ENCODE results near the gene FBXO7.

Gene FBXO7

DNA sequence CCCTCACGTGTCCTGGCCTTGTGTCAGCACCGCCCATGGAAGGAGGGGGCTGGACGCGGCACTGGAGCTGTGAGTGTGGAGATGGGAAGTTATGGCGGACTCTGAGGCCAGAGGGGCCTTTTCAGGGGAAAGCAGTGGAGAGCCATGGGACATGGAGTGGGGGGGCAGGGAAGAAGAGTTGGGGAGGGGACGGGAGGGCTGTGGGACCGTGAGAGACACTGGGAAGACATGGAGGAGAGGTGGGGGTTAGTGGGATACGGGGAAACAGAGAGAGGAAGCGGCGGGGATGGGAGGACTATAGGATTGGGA is 58.2 kb downstream of the FBXO7 start:
- DNase-seq: no peak

DNA sequence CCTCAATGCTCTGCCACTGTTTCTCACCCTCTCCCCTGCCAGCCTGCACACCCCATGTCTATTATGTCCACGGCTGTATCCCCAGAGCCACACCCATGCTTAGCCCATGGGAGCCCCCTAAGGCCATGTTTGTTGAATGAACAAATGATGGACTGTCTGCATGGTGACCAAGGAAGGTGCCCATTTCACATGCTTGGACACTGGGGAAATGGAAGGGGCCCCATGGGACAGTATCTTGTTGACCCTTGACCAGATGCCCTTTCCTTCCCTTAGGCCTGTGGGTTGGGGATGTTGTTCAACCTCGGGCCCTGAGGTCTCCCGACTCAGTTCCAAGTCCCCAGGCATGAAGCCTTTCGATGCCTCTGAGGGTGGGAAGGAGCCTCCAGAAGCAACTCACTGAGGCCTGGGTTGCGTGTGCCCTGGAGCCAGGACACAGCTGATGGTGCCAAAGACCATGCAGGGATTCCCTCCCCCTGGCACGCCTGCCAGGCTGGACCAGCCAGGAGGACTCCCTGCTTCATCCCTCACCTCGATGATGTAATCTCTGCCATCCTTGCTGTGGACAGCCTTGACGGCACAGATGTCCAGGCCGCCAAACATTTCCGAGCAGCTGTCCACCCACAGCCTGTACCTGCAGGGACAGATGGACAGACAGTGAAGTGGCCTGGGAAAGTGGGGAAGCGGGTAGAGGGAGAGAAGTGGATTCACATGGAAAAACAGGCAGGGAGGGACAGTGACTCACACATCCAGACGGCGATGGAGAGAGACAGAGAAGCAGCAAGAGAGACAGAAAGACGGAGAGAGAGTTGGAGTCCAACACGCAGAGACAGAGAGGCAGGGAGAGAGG is 58.9 kb downstream of the FBXO7 start:
- DNase-seq: no peak

DNA sequence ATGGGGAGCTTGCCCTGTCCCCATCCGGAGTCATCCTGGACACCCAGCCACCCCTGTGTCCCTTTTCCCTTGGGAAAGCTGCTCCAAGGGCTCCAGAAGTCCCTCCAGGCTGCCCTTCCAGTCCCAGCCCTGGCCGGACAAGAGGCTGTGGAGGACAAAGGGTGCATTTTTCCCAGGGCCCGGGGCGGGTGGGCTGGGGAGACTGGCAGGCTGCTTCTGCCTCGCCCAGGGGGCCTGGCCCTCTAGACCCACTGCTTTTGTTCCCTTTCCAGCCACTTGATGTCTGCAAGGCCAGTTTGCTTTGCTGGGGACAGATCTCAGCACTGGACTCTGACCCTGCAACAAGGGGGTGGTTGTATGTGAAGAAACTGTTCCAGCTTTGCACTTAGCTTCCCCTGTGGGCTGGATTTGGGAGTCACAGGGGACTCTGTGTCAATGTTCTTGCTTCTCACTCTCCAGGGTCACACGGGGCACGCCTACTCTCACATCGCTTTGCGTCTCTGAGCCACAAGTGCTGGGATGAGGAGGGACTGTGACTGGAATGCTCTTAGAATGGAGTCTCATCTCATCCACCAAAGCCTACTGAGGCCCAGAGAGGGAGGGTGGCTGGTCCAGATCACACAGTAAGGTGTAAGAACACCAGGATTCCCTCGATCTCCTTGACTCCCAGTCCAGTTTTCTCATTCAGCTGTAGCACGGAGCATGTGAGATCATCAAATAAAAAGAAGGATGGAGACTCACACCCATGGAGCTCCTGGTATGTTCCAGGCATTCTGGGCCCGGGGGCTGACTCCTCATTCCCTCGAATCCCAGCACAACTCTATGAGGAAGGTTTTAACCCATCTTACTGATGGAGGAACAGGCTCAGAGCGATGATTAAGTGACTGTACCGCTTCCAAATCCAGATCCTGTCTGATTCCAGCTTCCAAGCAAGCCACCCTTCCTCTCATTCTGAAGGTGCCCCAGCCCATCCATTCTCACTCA is 59.9 kb downstream of the FBXO7 start:
- no peak for DNase-seq

DNA sequence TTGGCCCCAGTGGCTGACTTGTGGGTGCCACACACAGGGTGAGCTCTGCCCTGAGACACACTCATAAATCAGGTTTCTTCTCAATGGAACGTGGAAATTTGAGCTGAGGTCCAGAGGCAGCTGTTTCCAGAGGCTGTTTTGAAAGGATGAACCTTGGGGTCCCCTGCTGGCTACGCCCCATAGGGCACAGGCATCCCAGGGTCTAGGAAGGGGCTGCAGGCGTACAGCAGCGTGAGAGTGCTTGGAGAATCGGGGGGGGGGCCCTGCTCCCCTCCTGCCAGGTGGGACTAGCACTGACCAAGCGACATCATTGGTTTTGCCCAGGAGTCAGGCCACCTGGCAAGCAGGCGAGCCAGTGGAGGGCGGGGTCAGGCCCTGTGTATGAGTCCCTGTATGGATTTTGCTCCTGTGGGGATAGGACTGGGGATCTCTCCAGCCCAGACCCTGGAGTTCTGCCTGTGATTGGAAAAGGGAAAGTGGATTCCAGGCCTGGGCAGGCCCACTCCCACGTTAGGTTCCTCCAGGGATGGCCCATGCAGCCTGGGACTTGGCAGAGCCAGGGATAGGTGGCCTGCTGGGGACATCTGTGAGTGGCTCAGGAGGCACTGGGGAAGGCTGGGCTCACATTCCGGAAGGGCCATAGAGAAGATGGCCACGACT is 61.0 kb downstream of the FBXO7 start:
- DNase-seq: no peak

DNA sequence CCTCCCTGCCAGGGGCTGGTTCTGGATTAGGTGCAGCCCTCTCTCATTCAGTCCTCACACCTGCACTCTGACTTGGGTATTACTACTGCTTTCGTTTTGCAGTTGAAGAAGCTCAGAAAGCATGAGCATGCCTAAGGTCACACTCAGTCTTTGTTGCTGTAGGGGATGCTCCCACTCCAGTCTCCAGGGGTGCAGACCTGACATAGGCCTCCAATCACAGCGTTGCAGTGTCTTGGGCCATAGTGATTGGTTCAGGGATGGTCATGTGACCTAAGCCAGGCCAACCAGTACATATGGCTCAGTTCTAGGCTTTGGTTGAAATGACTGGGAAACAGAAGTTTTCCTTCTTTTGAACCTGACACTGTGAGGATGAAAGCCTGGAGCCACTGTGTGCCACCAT is 61.7 kb downstream of the FBXO7 start:
- DNase-seq: no peak

GRCh38 chr22:32538521-32538920 is 63.9 kb downstream of the FBXO7 start:
- DNase-seq: no peak

- DNase-seq: no peak
Observed at GRCh38 chr22:32539631-32540421, 65.2 kb downstream of the FBXO7 start.

- DNase-seq: no peak
Observed at GRCh38 chr22:32541481-32541880, 66.9 kb downstream of the FBXO7 start.

DNA sequence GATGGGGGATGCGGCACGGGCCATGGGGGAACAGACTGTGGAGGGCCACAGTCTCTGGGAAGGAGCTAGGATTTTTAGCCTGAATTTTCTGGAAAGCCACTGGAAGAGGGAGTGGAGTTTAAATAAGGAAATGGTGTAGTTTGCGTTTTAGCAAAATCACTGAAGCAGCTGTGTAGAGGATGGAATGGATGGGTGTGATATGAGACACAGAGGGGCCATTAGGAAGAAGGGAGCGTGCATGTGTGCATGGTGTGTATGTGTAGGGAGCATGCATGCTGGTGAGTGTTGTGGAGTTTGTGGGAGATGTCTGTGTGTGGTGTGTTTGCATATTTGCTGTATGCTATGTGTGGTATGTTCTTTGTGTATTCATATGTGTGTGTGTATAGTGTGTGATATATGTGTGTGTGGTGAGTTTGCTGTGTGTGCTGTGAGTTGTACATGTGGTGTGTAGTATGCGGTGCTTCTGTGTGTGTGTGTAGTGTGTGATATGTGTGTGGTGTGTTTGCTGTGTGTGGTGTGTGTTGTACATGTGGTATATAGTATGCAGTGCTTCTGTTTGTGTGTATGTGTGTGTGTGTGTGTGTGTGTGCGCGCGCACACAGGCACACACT is 67.6 kb downstream of the FBXO7 start:
- DNase-seq: no peak

GRCh38 chr22:32542677-32543357 is 68.2 kb downstream of the FBXO7 start:
- DNase-seq: no peak

DNA sequence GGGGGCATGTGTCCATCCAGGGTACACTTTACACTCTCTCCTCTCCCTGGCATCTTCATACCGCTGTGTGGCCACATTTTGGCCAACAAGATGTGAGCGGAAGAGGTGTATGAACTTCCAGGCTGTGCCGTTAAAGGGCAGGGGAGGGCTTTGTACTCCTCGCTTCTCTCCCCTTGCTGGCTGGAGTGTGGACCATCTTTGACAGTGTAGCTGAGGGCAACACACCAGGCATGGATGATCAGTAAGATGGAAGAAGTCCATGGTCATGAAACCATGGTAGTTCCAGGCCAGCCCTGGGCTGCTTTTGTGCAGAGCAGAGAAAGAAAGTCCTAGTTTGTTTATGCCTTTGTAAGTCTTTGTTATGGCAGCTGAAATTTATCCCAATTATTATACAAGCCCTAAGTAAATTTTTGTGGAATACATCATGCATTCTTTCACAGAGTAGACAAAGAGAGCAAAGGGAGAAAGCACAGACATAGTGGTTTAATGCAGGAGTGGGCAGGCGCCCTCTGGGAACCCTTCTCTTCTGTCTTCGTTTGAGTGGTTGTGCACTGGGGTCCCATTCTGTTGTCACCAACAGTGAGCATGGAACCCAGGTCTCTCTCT is 70.4 kb downstream of the FBXO7 start:
- no peak for DNase-seq

DNA sequence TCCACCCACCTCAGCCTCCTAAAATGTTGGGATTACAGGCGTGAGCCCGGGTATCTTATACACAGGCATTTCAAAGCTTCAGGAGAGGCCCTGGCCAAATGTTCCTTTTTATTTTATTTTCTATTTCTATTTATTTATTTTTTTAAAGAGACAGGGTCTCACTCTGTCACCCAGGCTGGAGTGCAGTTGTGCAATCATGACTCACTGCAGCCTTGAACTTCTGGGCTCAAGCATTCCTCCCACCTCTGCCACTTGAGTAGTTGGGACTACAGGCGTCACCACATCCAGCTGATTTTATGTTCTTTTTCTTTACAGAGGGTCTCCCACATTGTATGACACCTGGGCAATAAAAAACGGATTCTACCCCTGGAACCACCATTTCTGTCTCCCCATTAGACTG is 71.2 kb downstream of the FBXO7 start:
- no peak for DNase-seq

DNA sequence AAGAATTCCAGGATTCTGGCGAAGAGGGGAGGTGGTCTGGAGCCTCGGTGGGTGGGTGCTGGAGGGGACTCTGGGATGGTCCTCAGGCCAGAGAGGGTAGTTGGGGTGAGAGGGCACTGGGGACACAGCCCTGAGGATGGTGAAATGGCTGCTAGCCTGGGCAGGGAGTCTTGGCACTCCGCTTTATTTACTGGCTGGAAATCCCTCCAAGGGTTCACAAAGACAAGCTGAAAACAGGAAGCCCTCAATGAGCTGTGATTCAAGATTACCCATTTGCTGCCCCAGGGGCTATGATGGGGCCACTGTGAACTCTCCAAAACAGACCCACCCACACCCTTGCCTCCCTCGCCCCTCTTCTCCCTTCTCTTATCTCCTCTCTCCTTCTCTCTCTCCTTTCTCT is 71.9 kb downstream of the FBXO7 start:
- DNase-seq: no peak

DNA sequence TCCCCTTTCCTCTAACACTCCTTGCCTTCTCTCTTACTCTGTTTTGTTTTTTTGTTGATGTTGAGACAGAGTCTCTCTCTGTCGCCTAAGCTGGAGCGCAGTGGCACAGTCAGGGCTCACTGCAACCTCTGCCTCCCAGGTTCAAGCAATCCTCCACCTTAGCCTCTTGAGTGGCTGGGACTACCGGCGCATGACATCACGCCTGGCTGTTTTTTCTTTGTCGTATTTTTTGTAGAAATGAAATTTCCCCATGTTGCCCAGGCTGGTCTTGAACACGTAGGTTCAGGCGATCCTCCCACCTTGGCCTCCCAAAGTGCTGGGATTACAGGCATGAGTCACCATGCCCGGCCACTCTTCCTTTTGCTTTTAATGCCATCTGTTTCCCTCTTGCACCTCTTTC is 72.3 kb downstream of the FBXO7 start:
- no peak for DNase-seq

GRCh38 chr22:32548039-32548438 is 73.4 kb downstream of the FBXO7 start:
- no peak for DNase-seq
